Cardiac muscle cell (in vitro differentiated cells and primary cell): ENCODE data around the gene TLE4. TPM values are rescaled to one million over a fixed set of nuclear protein-coding genes. Genes with fewer than 3 reads are reported as not detected.
A peak's percentile ranks its signal among the peaks of the same experiment; 100 is the strongest.
"Not testable (repeated sequence)": the region's sequence is repeated elsewhere in the genome, so short reads cannot be mapped to it uniquely, and the experiment has no call there.

Experiments
- DNase-seq, 2 donors: peaks; one replicate each; pipeline versions ENCODE4 v3.0.0 to v3.0.0-alpha.2; 2010 to 2017; ENCODE audit warnings: low read depth in 1 of 2, low spot score in 1 of 2
- H3K27ac ChIP-seq: fragments of 200-600 bp; sonication (generic); 2 replicates; pipeline ENCODE4 v1.5.1; 2016
- H3K27me3 ChIP-seq: fragments of 200-600 bp; sonication (generic); 2 replicates; pipeline ENCODE4 v1.6.0; 2016; ENCODE audit warnings: control low read depth
- H3K36me3 ChIP-seq: fragments of 200-600 bp; sonication (generic); 2 replicates; pipeline ENCODE4 v1.5.1; 2016; ENCODE audit warnings: control low read depth
- H3K4me1 ChIP-seq: fragments of 200-600 bp; sonication (generic); 2 replicates; pipeline ENCODE4 v1.8.1; 2017; ENCODE audit warnings: low read depth, mild to moderate bottlenecking, mixed run types
- H3K4me3 ChIP-seq: fragments of 200-600 bp; sonication (generic); 2 replicates; pipeline ENCODE4 v1.5.1; 2016; ENCODE audit warnings: mild to moderate bottlenecking
- H3K9me3 ChIP-seq: fragments of 200-600 bp; sonication (generic); 2 replicates; pipeline ENCODE4 v1.5.1; 2017; ENCODE audit warnings: low read depth, mild to moderate bottlenecking, control low read depth
- CTCF ChIP-seq: IDR thresholded peaks from 2 replicates; pipeline ENCODE4 v1.5.1; 2012; ENCODE audit warnings: low read depth, mild to moderate bottlenecking, low read length
- polyA plus RNA-seq: library from polyadenylated mRNA; unstranded; fragments of >200 nt; fragmentation: Nextera tagmentation; extraction: Ambion mirVana; gene quantifications from 2 replicates; pipeline ENCODE4 v1.2.1, GENCODE V29; 2016
- total RNA-seq: library from RNA; depleted of rRNA; stranded (reverse); fragments of >200 nt; gene quantifications from 2 replicates; pipeline ENCODE4 v1.2.3, GENCODE V29; 2016

Gene TLE4
- total and polyA plus RNA-seq, 2 experiments from 2014 or later, result 9.1 to 11.9 TPM

DNA sequence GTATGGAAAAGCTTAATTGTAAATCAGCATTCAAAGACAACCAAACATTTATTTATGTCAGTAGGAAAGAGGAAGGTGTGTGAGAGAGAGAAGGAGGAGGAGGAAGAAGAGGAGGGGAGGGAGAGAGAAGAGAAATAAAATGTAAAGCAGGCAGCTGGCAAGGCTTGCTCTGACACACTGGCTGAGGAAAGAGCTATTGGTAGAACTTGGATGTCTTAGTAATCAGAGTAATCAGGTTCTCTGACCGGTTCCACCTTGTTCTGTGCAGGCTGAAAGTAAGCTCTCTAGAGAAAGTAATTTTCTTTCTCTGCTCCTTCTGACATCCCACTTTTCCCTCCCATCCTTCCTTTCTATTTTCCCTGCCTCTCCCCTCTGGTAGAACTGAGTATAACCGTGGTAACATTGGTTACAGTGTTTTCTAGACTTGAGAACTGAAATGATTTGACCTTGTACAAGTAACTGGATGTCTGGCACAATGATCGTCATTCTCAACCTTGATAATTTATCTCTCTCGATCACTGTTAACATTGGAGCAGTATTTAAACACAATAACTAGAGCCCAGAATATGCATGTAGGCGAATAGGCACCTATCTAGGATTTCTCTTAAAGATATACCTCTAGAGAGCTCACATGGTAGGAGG lies 33.3 kb downstream of the TLE4 start:
- Histone ChIP-seq H3K4me3 (no peak overlapping the region), H3K36me3 (no peaks in the 10 kb centered on the region), H3K27ac (no peak overlapping the region), H3K9me3 (peaks cover 4% of the 10 kb centered on the region), H3K27me3 (no peaks in the 10 kb centered on the region), H3K4me1 (no peaks in the 10 kb centered on the region)
- TF ChIP-seq CTCF, result no peak
- DNase-seq, result no peak

- H3K4me3 ChIP-seq, H3K36me3 ChIP-seq, H3K27me3 ChIP-seq, H3K27ac ChIP-seq, H3K4me1 ChIP-seq, H3K9me3 ChIP-seq, DNase-seq: not testable (repeated sequence)
These were observed 34.8 kb downstream of the TLE4 start for GRCh38 chr9:79606529-79606928.

DNA sequence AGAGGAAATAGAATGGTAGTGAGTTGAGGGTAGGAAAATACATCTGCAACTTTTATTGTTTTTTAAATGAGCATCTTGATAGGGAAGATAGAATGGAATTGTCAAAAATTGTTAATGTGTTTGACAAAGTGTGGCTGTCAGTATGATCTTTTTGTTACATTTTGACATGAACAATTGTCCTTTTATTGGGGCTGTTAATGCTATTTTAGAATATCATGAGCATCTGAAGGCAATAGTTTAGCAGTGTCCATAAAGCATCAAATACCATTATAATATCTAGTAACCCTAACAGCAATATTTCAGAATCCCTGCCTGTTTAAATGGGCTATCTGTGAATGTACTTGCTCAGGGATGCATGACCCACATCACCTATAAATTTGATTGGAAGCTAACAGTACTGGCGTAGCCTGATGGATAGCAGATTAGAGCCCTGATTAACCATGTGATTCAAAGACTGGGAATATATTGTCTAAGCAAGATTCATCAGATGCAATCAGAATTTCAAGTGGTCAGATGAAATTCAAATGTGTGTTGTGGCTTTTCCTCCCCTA lies 37.8 kb downstream of the TLE4 start:
- TF ChIP-seq CTCF, result no peak
- Histone ChIP-seq H3K27me3 (no peaks in the 10 kb centered on the region), H3K4me3 (no peak overlapping the region), H3K9me3 (no peaks in the 10 kb centered on the region), H3K4me1 (no peaks in the 10 kb centered on the region), H3K36me3 (no peaks in the 10 kb centered on the region), H3K27ac (no peak overlapping the region)
- DNase-seq, result no peak

- H3K4me3 ChIP-seq, result no peak overlapping the region
- DNase-seq, result no peak
- no peaks in the 10 kb centered on the region for H3K4me1 ChIP-seq
- H3K9me3 ChIP-seq, result no peaks in the 10 kb centered on the region
- H3K27me3 ChIP-seq, result no peaks in the 10 kb centered on the region
- no peaks in the 10 kb centered on the region for H3K36me3 ChIP-seq
- TF ChIP-seq CTCF, result no peak
- H3K27ac ChIP-seq, result no peak overlapping the region
These were observed 38.4 kb downstream of the TLE4 start for GRCh38 chr9:79610019-79610631.

DNA sequence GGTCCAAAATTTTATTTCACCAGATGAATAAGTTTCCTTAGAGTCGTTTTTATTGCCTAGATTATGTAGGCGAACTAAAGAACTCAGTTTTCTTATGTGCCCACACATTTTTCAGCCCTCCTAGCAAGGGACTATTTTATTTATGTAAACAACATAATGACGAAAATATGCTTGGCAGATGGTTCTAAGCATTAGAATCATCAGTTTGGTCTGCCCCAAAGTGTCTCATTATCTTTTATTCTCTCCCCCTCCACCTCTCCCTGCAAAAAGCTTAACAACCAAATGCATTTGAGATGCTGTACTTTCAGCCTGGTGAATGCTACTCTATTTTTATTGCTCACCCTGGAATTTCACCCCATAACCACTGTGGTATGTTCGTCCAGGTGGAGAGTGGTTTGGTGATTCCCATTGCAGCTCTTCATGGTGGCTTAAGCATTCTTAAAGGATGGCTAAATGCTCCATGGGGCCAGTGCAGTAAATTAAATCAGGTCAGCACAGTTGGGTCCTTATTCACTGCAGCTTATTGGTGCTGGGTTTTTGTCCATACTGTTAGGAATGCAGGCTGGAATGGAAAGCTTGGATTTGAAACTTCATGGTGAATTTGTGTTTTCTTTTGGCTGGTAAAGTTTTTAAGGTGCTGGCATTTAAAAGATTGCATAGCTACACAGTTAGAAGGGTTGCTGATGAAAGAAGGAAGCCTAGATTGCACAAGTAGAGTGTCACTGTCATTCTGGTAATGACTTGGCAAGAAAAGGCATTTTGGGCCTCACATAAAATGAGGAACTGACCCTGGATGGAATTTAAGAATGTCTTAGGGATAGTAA lies 39.2 kb downstream of the TLE4 start:
- Histone ChIP-seq H3K9me3 (no peaks in the 10 kb centered on the region), H3K36me3 (no peaks in the 10 kb centered on the region), H3K4me3 (no peak overlapping the region), H3K27me3 (no peaks in the 10 kb centered on the region), H3K4me1 (no peaks in the 10 kb centered on the region), H3K27ac (no peak overlapping the region)
- no peak for TF ChIP-seq CTCF
- DNase-seq, result peak in 1 of 2 donors; percentile 37
